Stimulated activated CD4-positive, alpha-beta T cell treated with anti-CD3 and anti-CD28 coated beads, TNF-alpha, amount 100 ng/mL, for 4 hours (primary cell): Measurements from ENCODE around the gene MVP.
A peak's percentile ranks its signal among the peaks of the same experiment; 100 is the strongest.
"Not testable (repeated sequence)": the region's sequence is repeated elsewhere in the genome, so short reads cannot be mapped to it uniquely, and the experiment has no call there.

Experiments
- DNase-seq, 3 experiments: peaks; one replicate each; pipeline ENCODE4 v3.0.0-alpha.2; 2020; ENCODE audit warnings: low read depth in 3 of 3

MVP gene

GRCh38 chr16:29842732-29843346, 22.6 kb downstream of the MVP start:
- DNase-seq, result no peak

- no peak for DNase-seq
These were observed 23.7 kb downstream of the MVP start for GRCh38 chr16:29843931-29844330.

- no peak for DNase-seq
These were observed 24.5 kb downstream of the MVP start for GRCh38 chr16:29844575-29845331.

- no peak for DNase-seq
These were observed 25.4 kb downstream of the MVP start for GRCh38 chr16:29845656-29846055.

- DNase-seq, result peak; percentile 64 to 77 (median 68)
These were observed 28.4 kb downstream of the MVP start for GRCh38 chr16:29848420-29849297.

GRCh38 chr16:29849505-29849904, 29.2 kb downstream of the MVP start:
- DNase-seq, result no peak

- no peak for DNase-seq
These were observed 30.7 kb downstream of the MVP start for GRCh38 chr16:29850998-29851397.

- DNase-seq, result no peak
These were observed 32.4 kb downstream of the MVP start for GRCh38 chr16:29852654-29853053.

GRCh38 chr16:29854520-29855100, 34.3 kb downstream of the MVP start:
- no peak for DNase-seq

- no peak for DNase-seq
These were observed 37.0 kb downstream of the MVP start for GRCh38 chr16:29857133-29857760.

- DNase-seq, result no peak
These were observed 38.0 kb downstream of the MVP start for GRCh38 chr16:29858149-29858849.

GRCh38 chr16:29858974-29859373, 38.7 kb downstream of the MVP start:
- DNase-seq, result no peak

- no peak for DNase-seq
These were observed 40.0 kb downstream of the MVP start for GRCh38 chr16:29860218-29860617.

GRCh38 chr16:29862383-29862883, 42.2 kb downstream of the MVP start:
- no peak for DNase-seq

GRCh38 chr16:29862884-29863668, 42.8 kb downstream of the MVP start, which contains the start of gene CDIPT:
Gene CDIPT, minus strand, starts transcription at chr16:29863226. Its CDS starts 369 bp downstream, at chr16:29862857.
- peak; percentile 71 to 90 (median 87) for DNase-seq

GRCh38 chr16:29863669-29863984, 43.4 kb downstream of the MVP start:
- DNase-seq, result no peak

GRCh38 chr16:29864205-29864604, 43.9 kb downstream of the MVP start:
- DNase-seq, result no peak

GRCh38 chr16:29868396-29869009, 48.2 kb downstream of the MVP start:
- DNase-seq, result no peak

- not testable (repeated sequence) for DNase-seq
These were observed 48.8 kb downstream of the MVP start for GRCh38 chr16:29869067-29869466.
